Placental epithelial cell (primary cell): ENCODE measurements around the gene PWP1. TPM values are rescaled to one million over a fixed set of nuclear protein-coding genes. Genes with fewer than 3 reads are reported as not detected.

Source experiments
- total RNA-seq: library from RNA; depleted of rRNA; stranded (reverse); fragments of >200 nt; gene quantifications from 2 replicates; pipeline ENCODE4 v1.2.3, GENCODE V29; 2012

PWP1 gene
- 66.3 and 97.7 TPM in 2 replicates for total RNA-seq

GRCh38 chr12:107685360-107686248, at the start of gene PWP1:
Gene PWP1, plus strand, starts transcription at chr12:107685799. Its CDS starts 101 bp downstream, at chr12:107685900.

GRCh38 chr12:107760809-107761501, 75.4 kb downstream of the PWP1 start, which contains the start of gene PRDM4:
Gene PRDM4, minus strand, starts transcription at chr12:107761137. Its CDS starts 622 bp downstream, at chr12:107760515.

Other genes with a start within 250 kb of the PWP1 start
- gene PRDM4, start 75.3 kb downstream of the PWP1 start, total RNA-seq = 34.5 and 44.4 TPM in 2 replicates
- not detected in 2 replicates for gene ASCL4, start 88.9 kb downstream of the PWP1 start, total RNA-seq